HepG2 (cell line): ENCODE measurements around the gene GNAI2. TPM values are rescaled to one million over a fixed set of nuclear protein-coding genes. Genes with fewer than 3 reads are reported as not detected.
A peak's percentile ranks its signal among the peaks of the same experiment; 100 is the strongest.

ENCODE experiments used
- AGO1 ChIP-seq: fragments of 200-400 bp; formaldehyde crosslinking; IDR thresholded peaks from 2 replicates; pipeline ENCODE4 v1.6.1; 2017; ENCODE audit warnings: mild to moderate bottlenecking, low read depth, low read length, moderate library complexity; ENCODE audit not compliant: poor library complexity, severe bottlenecking
- PHB2 ChIP-seq: fragments of 450-650 bp; IDR thresholded peaks from 2 replicates; pipeline ENCODE4 v1.6.1; 2018; ENCODE audit not compliant: partially characterized antibody
- RFX1 ChIP-seq: fragments of 450-650 bp; IDR thresholded peaks from 2 replicates; pipeline ENCODE4 v1.6.1; 2017
- RNF2 ChIP-seq: fragments of 450-650 bp; conservative IDR thresholded peaks from 2 replicates; pipeline ENCODE4 v1.6.1; 2016; ENCODE audit warnings: low read depth
- SOX13 ChIP-seq, 3 experiments: fragments of 450-650 bp in 1 of 3; sonication (generic) in 1 of 3; formaldehyde crosslinking in 1 of 3; IDR thresholded peaks in 2 of 3; conservative IDR thresholded peaks in 1 of 3; 2 replicates each; pipeline versions ENCODE4 v1.5.0 to v1.6.1; 2016 to 2020; ENCODE audit warnings: antibody characterized with exemption in 1 of 3, mild to moderate bottlenecking in 1 of 3, missing compliant biosample characterization in 1 of 3, missing genetic modification reagents in 1 of 3, moderate library complexity in 1 of 3
- ZMAT3 ChIP-seq: sonication (generic); formaldehyde crosslinking; conservative IDR thresholded peaks from 2 replicates; pipeline ENCODE4 v1.7.0; 2021; ENCODE audit warnings: missing genetic modification reagents
- ZNF446 ChIP-seq: sonication (generic); formaldehyde crosslinking; IDR thresholded peaks from 2 replicates; pipeline ENCODE4 v1.5.0; 2020; ENCODE audit warnings: mild to moderate bottlenecking, missing genetic modification reagents
- ZNF451 ChIP-seq: sonication (generic); formaldehyde crosslinking; IDR thresholded peaks from 2 replicates; pipeline ENCODE4 v1.5.0; 2020; ENCODE audit warnings: mild to moderate bottlenecking, missing genetic modification reagents
- ZNF709 ChIP-seq: sonication (generic); formaldehyde crosslinking; IDR thresholded peaks from 2 replicates; pipeline ENCODE4 v1.5.0; 2020; ENCODE audit warnings: mild to moderate bottlenecking, missing genetic modification reagents
- polyA plus RNA-seq, 8 experiments: library from polyadenylated mRNA; depleted of rRNA in 3 of 8; stranded (reverse) in 7 of 8; unstranded in 1 of 8; fragments of >200 nt; fragmentation: Illumina TruSeq in 4 of 8; extraction: Trizol in 4 of 8; gene quantifications; 2 replicates each; pipeline versions ENCODE4 v1.2.1 to v1.2.3, GENCODE V29; 2011 to 2016; ENCODE audit warnings: low read depth in 4 of 8, missing spikeins in 1 of 8, mixed read lengths in 1 of 8; ENCODE audit not compliant: insufficient read depth in 1 of 8
- total RNA-seq, 5 experiments: library from RNA; depleted of rRNA; stranded (reverse); fragments of >200 nt; fragmentation: Illumina TruSeq; extraction: Trizol; gene quantifications; 2 replicates each; pipeline ENCODE4 v1.2.3, GENCODE V29; 2016; ENCODE audit warnings: low read depth in 1 of 5
- TF ChIP-seq, protein P1 (sequence below): sonication (generic); formaldehyde crosslinking; IDR thresholded peaks from 2 replicates; pipeline ENCODE4 v1.5.0; 2020; ENCODE audit warnings: mild to moderate bottlenecking, missing genetic modification reagents
- TF ChIP-seq, protein P2 (sequence below), 2 experiments: IDR thresholded peaks; 2 replicates each; pipeline ENCODE4 v1.6.1; 2011 to 2012; ENCODE audit warnings: low read length in 2 of 2, borderline replicate concordance in 1 of 2, low read depth in 1 of 2, mild to moderate bottlenecking in 1 of 2, moderate library complexity in 1 of 2
- TF ChIP-seq, protein P3 (sequence below): IDR thresholded peaks from 2 replicates; pipeline ENCODE4 v1.6.1; 2016; ENCODE audit warnings: missing biosample characterization, missing genetic modification reagents, low read depth
- TF ChIP-seq, protein P4 (sequence below): sonication (generic); formaldehyde crosslinking; IDR thresholded peaks from 2 replicates; pipeline ENCODE4 v1.8.1; 2023; ENCODE audit warnings: mild to moderate bottlenecking, missing genetic modification reagents
- TF ChIP-seq, protein P5 (sequence below): sonication (generic); formaldehyde crosslinking; IDR thresholded peaks from 2 replicates; pipeline ENCODE4 v1.4.0; 2020; ENCODE audit warnings: missing genetic modification reagents
- TF ChIP-seq, protein P6 (sequence below): sonication (generic); formaldehyde crosslinking; IDR thresholded peaks from 2 replicates; pipeline ENCODE4 v1.5.0; 2020; ENCODE audit warnings: mild to moderate bottlenecking, missing genetic modification reagents

Gene GNAI2
- total and polyA plus RNA-seq, 2 of the 13 experiments (the other 11 are each of a cell fraction or from before 2014, with no cell fraction given) = 51.1 to 66.2 TPM

DNA sequence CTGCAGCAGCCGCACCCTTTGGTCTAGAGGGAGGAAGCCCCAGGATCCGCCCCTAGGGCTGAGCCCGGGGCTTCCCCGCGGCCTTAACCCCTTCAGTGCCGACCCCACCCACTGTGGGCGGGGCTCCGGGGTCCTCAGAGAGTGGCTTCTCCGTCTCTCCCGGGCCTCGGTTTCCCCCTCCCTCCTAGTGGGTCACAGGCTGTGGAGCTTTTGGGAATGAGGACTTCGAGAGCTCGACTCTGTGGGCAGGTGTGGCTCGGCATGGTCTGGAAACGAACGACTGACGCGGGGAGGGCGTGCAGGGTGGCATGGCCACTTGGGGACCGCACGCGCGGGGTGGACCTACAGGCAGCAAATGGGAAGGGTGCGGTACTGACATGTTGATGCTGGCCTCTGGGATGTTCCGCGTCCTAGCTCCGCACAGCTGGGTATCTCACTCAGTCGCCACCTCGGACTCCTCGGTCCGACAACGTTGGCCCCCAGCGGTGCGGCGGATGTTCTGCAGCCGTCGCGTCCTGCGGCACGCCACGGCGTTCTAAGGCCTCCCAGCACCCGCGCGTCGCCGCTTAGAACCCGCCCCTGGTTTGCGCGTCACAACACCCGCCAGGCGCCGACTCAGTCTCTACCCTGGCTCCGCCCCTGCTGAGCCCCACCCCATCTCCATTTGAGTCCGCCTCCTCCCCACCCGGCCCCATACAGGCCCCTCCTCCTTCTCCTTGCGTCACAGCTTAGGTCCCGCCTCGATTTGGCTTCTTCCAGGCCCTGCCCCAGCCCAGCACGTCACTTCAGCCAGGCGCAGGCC lies 63.0 kb downstream of the GNAI2 start, which contains the start of the genes HYAL3 and NAA80 (continued):
- TF ChIP-seq, protein P1, sequence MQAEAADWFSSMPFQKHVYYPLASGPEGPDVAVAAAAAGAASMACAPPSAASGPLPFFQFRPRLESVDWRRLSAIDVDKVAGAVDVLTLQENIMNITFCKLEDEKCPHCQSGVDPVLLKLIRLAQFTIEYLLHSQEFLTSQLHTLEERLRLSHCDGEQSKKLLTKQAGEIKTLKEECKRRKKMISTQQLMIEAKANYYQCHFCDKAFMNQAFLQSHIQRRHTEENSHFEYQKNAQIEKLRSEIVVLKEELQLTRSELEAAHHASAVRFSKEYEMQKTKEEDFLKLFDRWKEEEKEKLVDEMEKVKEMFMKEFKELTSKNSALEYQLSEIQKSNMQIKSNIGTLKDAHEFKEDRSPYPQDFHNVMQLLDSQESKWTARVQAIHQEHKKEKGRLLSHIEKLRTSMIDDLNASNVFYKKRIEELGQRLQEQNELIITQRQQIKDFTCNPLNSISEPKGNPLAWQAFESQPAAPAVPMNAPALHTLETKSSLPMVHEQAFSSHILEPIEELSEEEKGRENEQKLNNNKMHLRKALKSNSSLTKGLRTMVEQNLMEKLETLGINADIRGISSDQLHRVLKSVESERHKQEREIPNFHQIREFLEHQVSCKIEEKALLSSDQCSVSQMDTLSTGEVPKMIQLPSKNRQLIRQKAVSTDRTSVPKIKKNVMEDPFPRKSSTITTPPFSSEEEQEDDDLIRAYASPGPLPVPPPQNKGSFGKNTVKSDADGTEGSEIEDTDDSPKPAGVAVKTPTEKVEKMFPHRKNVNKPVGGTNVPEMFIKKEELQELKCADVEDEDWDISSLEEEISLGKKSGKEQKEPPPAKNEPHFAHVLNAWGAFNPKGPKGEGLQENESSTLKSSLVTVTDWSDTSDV (CRISPR knock-in tag) = 0 out of 2 replicates have a peak, but pooled peaks have one; percentile 47
- TF ChIP-seq, protein P2, sequence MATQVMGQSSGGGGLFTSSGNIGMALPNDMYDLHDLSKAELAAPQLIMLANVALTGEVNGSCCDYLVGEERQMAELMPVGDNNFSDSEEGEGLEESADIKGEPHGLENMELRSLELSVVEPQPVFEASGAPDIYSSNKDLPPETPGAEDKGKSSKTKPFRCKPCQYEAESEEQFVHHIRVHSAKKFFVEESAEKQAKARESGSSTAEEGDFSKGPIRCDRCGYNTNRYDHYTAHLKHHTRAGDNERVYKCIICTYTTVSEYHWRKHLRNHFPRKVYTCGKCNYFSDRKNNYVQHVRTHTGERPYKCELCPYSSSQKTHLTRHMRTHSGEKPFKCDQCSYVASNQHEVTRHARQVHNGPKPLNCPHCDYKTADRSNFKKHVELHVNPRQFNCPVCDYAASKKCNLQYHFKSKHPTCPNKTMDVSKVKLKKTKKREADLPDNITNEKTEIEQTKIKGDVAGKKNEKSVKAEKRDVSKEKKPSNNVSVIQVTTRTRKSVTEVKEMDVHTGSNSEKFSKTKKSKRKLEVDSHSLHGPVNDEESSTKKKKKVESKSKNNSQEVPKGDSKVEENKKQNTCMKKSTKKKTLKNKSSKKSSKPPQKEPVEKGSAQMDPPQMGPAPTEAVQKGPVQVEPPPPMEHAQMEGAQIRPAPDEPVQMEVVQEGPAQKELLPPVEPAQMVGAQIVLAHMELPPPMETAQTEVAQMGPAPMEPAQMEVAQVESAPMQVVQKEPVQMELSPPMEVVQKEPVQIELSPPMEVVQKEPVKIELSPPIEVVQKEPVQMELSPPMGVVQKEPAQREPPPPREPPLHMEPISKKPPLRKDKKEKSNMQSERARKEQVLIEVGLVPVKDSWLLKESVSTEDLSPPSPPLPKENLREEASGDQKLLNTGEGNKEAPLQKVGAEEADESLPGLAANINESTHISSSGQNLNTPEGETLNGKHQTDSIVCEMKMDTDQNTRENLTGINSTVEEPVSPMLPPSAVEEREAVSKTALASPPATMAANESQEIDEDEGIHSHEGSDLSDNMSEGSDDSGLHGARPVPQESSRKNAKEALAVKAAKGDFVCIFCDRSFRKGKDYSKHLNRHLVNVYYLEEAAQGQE (IDR thresholded peaks at IDR 0.05; ENCODE audit: borderline replicate concordance in 1 of 2, low read depth in 1 of 2, low read length in 2 of 2) = 0 out of 4 replicates have a peak, but pooled peaks of 1 of the 2 experiments have one; percentile 28
- 0 out of 2 replicates have a peak, but pooled peaks have one; percentile 34 for TF ChIP-seq RNF2
- peak; percentile 100 for TF ChIP-seq AGO1
- TF ChIP-seq ZNF446 = peak; percentile 63; the same call in 1 of the 2 replicates
- no peak for TF ChIP-seq RFX1
- TF ChIP-seq, protein P3, sequence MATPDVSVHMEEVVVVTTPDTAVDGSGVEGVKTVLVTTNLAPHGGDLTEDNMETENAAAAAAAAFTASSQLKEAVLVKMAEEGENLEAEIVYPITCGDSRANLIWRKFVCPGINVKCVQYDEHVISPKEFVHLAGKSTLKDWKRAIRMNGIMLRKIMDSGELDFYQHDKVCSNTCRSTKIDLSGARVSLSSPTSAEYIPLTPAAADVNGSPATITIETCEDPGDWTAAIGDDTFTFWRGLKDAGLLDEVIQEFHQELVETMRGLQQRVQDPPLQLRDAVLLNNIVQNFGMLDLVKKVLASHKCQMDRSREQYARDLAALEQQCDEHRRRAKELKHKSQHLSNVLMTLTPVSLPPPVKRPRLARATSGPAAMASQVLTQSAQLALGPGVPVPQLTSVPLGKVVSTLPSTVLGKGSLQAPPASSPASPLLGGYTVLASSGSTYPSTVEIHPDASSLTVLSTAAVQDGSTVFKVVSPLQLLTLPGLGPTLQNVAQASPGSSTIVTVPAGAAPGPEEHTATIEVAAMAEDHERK (CRISPR knock-in tag) = 0 out of 2 replicates have a peak, but pooled peaks have one; percentile 27
- TF ChIP-seq, protein P4, sequence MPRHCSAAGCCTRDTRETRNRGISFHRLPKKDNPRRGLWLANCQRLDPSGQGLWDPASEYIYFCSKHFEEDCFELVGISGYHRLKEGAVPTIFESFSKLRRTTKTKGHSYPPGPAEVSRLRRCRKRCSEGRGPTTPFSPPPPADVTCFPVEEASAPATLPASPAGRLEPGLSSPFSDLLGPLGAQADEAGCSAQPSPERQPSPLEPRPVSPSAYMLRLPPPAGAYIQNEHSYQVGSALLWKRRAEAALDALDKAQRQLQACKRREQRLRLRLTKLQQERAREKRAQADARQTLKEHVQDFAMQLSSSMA (CRISPR knock-in tag) = no peak
- TF ChIP-seq, protein P5, sequence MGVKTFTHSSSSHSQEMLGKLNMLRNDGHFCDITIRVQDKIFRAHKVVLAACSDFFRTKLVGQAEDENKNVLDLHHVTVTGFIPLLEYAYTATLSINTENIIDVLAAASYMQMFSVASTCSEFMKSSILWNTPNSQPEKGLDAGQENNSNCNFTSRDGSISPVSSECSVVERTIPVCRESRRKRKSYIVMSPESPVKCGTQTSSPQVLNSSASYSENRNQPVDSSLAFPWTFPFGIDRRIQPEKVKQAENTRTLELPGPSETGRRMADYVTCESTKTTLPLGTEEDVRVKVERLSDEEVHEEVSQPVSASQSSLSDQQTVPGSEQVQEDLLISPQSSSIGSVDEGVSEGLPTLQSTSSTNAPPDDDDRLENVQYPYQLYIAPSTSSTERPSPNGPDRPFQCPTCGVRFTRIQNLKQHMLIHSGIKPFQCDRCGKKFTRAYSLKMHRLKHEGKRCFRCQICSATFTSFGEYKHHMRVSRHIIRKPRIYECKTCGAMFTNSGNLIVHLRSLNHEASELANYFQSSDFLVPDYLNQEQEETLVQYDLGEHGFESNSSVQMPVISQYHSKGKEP (CRISPR knock-in tag) = no peak
- peak; percentile 36; the same call in 1 of the 2 replicates for TF ChIP-seq ZNF451 (CRISPR knock-in tag)
- TF ChIP-seq ZMAT3 (CRISPR knock-in tag) = 0 out of 2 replicates have a peak, but pooled peaks have one; percentile 55
- no peak for TF ChIP-seq SOX13 (IDR thresholded peaks at IDR 0.05)
- no peak for TF ChIP-seq SOX13 (CRISPR knock-in tag; conservative IDR thresholded peaks at IDR 0.05 in 1 of 2, IDR thresholded peaks at IDR 0.05 in 1 of 2)
- TF ChIP-seq, protein P6, sequence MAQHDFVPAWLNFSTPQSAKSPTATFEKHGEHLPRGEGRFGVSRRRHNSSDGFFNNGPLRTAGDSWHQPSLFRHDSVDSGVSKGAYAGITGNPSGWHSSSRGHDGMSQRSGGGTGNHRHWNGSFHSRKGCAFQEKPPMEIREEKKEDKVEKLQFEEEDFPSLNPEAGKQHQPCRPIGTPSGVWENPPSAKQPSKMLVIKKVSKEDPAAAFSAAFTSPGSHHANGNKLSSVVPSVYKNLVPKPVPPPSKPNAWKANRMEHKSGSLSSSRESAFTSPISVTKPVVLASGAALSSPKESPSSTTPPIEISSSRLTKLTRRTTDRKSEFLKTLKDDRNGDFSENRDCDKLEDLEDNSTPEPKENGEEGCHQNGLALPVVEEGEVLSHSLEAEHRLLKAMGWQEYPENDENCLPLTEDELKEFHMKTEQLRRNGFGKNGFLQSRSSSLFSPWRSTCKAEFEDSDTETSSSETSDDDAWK (CRISPR knock-in tag) = no peak
- no peak for TF ChIP-seq PHB2
- TF ChIP-seq ZNF709 = peak; percentile 41; the same call in 1 of the 2 replicates
